OCI-LY3 (cell line): ENCODE results near the gene SCYGR8.

Experiments used
- EZH2phosphoT487 ChIP-seq: fragments of 200-600 bp; shearing (Covaris generic); IDR thresholded peaks from 2 replicates; pipeline ENCODE4 v1.6.1; 2018; ENCODE audit warnings: antibody characterized with exemption, mixed run types, low read depth
- TF ChIP-seq, protein P1 (sequence below): fragments of 200-600, 300-600 bp; sonication (generic); IDR thresholded peaks from 2 replicates; pipeline ENCODE4 v1.5.1; 2014; ENCODE audit warnings: antibody characterized with exemption, low read length, low read depth

- TF ChIP-seq, protein P1, sequence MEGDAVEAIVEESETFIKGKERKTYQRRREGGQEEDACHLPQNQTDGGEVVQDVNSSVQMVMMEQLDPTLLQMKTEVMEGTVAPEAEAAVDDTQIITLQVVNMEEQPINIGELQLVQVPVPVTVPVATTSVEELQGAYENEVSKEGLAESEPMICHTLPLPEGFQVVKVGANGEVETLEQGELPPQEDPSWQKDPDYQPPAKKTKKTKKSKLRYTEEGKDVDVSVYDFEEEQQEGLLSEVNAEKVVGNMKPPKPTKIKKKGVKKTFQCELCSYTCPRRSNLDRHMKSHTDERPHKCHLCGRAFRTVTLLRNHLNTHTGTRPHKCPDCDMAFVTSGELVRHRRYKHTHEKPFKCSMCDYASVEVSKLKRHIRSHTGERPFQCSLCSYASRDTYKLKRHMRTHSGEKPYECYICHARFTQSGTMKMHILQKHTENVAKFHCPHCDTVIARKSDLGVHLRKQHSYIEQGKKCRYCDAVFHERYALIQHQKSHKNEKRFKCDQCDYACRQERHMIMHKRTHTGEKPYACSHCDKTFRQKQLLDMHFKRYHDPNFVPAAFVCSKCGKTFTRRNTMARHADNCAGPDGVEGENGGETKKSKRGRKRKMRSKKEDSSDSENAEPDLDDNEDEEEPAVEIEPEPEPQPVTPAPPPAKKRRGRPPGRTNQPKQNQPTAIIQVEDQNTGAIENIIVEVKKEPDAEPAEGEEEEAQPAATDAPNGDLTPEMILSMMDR: peak; percentile 48
- no peak for TF ChIP-seq EZH2phosphoT487
Measured at GRCh38 chr2:227774011-227774624, 28.4 kb downstream of the SCYGR8 start.
